ENCODE data around the gene ADH7.
"Not testable (repeated sequence)": the region's sequence is repeated elsewhere in the genome, so short reads cannot be mapped to it uniquely, and the experiment has no call there.

Gene ADH7

DNA sequence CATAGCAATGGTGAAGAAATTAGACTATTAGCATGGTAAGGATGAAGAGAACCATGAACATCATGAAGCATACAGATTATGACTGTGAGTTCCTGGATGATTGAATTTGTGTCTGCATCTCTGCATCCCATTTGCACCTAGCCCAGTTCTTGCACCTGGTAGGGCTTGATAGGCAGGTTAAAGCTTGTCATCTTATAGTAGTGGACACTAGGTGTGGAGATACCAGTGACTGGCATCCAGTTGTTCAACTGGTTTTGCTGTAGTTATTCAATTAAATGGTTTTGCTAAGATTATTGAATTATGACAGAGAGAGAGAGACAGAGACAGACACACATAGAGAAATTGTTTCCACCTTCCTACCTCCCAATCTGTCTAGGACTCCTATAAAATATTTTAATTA, 5.0 kb downstream of the ADH7 start:
- Histone ChIP-seq H3K4me3 (ENCODE audit: insufficient read depth, low read depth, low read length, poor library complexity, severe bottlenecking) (no peak overlapping the region), H3K27ac (ENCODE audit: insufficient read depth, low read length, poor library complexity, severe bottlenecking) (no peak overlapping the region), H3K27me3 (replicated peaks; ENCODE audit: control insufficient read depth, insufficient read depth, low read length, poor library complexity, severe bottlenecking) (no peaks in the 10 kb centered on the region), H3K36me3 (ENCODE audit: control insufficient read depth, insufficient read depth, low read length) (no peaks in the 10 kb centered on the region), H3K4me1 (ENCODE audit: control insufficient read depth, insufficient read depth, low read length, poor library complexity, severe bottlenecking) (no peaks in the 10 kb centered on the region), H3K9me3 (ENCODE audit: control insufficient read depth, low read length) (no peaks in the 10 kb centered on the region)
- DNase-seq = no peak

DNA sequence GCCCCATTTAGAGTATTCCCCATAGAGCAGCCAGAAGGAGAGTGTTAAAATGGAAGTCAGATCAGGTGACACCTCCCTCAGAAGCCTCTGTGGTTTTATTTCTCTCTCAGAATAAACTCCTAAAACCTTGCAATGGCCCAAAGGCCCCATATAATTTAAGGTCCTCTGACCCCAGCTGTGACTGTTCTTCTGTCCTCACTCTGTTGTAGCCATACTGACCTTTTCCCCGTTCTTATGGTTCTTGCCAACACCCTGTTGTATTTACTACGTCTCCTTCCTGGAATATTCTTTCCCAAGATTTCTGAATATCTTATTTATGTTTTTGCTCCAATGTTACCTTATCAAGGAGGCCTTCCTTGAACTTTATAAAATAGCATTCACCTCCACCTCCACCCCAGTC, 18.0 kb downstream of the ADH7 start:
- H3K4me3 ChIP-seq (ENCODE audit: insufficient read depth, low read depth, low read length, poor library complexity, severe bottlenecking) = no peak overlapping the region
- H3K4me1 ChIP-seq (ENCODE audit: control insufficient read depth, insufficient read depth, low read length, poor library complexity, severe bottlenecking) = no peaks in the 10 kb centered on the region
- H3K36me3 ChIP-seq (ENCODE audit: control insufficient read depth, insufficient read depth, low read length) = no peaks in the 10 kb centered on the region
- no peaks in the 10 kb centered on the region for H3K27me3 ChIP-seq (replicated peaks; ENCODE audit: control insufficient read depth, insufficient read depth, low read length, poor library complexity, severe bottlenecking)
- DNase-seq = no peak
- H3K9me3 ChIP-seq (ENCODE audit: control insufficient read depth, low read length) = no peaks in the 10 kb centered on the region
- no peak overlapping the region for H3K27ac ChIP-seq (ENCODE audit: insufficient read depth, low read length, poor library complexity, severe bottlenecking)

DNA sequence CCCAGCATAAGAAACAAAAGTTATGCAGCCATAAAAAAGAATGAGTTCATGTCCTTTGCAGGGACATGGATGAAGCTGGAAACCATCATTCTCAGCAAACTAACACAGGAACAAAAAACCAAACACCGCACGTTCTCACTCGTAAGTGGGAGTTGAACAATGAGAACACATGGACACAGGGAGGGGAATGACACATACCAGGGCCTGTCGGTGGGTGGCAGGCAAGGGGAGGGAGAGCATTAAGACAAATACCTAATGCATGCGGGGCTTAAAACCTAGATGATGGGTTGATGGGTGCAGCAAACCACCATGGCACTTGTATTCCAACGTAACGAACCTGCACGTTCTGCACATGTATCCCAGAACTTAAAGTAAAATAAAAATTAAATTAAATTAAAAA, 19.4 kb downstream of the ADH7 start:
- H3K27ac ChIP-seq (ENCODE audit: insufficient read depth, low read length, poor library complexity, severe bottlenecking); H3K27me3 ChIP-seq (replicated peaks; ENCODE audit: control insufficient read depth, insufficient read depth, low read length, poor library complexity, severe bottlenecking); H3K9me3 ChIP-seq (ENCODE audit: control insufficient read depth, low read length); H3K4me1 ChIP-seq (ENCODE audit: control insufficient read depth, insufficient read depth, low read length, poor library complexity, severe bottlenecking); H3K36me3 ChIP-seq (ENCODE audit: control insufficient read depth, insufficient read depth, low read length); H3K4me3 ChIP-seq (ENCODE audit: insufficient read depth, low read depth, low read length, poor library complexity, severe bottlenecking); DNase-seq: not testable (repeated sequence)

DNA sequence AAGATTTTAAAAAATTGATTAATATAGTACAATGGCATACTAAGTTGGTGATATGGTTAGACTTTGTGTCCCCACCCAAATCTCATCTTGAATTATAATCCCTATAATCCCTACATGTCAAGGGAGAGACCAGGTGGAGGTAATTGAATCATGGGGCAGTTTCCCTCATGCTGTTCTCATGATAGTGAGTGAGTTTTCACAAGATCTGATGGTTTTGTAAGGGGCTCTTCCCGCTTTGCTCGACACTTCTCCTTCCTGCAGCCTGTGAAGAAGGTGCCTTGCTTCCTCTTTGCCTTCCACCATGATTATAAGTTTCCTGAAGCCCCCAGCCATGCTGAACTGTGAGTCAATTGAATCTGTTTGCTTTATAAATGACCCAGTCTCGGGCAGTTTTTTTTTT, 20.2 kb downstream of the ADH7 start:
- DNase-seq; H3K36me3 ChIP-seq (ENCODE audit: control insufficient read depth, insufficient read depth, low read length); H3K27ac ChIP-seq (ENCODE audit: insufficient read depth, low read length, poor library complexity, severe bottlenecking); H3K4me1 ChIP-seq (ENCODE audit: control insufficient read depth, insufficient read depth, low read length, poor library complexity, severe bottlenecking); H3K27me3 ChIP-seq (replicated peaks; ENCODE audit: control insufficient read depth, insufficient read depth, low read length, poor library complexity, severe bottlenecking); H3K4me3 ChIP-seq (ENCODE audit: insufficient read depth, low read depth, low read length, poor library complexity, severe bottlenecking); H3K9me3 ChIP-seq (ENCODE audit: control insufficient read depth, low read length): not testable (repeated sequence)

DNA sequence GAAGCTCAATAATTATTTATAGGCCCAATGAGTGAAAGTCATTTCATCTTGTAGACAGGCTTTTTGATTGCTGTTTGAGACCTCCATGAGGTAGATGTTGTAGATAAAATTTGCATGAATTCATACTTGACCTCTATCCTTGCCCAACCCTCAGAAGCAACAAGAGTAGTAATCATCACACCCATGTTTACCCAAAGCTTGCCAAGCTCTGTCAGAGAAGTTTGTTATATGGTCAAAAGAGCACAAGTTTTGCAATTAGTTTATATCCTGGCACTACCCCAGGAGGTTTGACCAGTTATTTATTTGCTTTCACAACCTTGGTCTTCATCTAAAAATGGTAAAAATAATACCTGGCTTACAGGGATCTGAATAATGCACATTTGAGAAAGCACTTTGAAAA, 20.7 kb downstream of the ADH7 start:
- no peak overlapping the region for H3K27ac ChIP-seq (ENCODE audit: insufficient read depth, low read length, poor library complexity, severe bottlenecking)
- no peaks in the 10 kb centered on the region for H3K9me3 ChIP-seq (ENCODE audit: control insufficient read depth, low read length)
- DNase-seq = no peak
- H3K36me3 ChIP-seq (ENCODE audit: control insufficient read depth, insufficient read depth, low read length) = no peaks in the 10 kb centered on the region
- no peak overlapping the region for H3K4me3 ChIP-seq (ENCODE audit: insufficient read depth, low read depth, low read length, poor library complexity, severe bottlenecking)
- H3K27me3 ChIP-seq (replicated peaks; ENCODE audit: control insufficient read depth, insufficient read depth, low read length, poor library complexity, severe bottlenecking) = no peaks in the 10 kb centered on the region
- no peaks in the 10 kb centered on the region for H3K4me1 ChIP-seq (ENCODE audit: control insufficient read depth, insufficient read depth, low read length, poor library complexity, severe bottlenecking)

DNA sequence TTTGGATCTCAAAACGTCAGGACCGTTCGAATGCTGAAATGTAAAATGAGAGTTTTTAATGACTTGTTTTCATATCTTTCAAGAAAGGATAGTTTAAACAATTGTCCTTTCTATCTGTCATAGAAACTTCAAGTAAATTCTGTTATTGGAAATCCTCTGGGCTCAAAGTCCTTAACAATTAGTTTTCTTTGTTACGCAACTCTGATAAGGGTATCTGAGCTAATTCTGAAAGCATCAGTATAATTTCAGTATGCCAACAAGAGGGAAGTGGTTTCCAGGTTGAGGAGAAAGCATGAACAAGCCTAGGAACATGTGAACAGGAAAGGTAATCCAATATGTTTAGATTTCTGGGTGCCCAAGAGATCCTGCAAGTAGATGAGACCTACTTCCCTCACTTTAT, 22.0 kb downstream of the ADH7 start:
- no peaks in the 10 kb centered on the region for H3K36me3 ChIP-seq (ENCODE audit: control insufficient read depth, insufficient read depth, low read length)
- H3K27ac ChIP-seq (ENCODE audit: insufficient read depth, low read length, poor library complexity, severe bottlenecking) = no peak overlapping the region
- no peaks in the 10 kb centered on the region for H3K9me3 ChIP-seq (ENCODE audit: control insufficient read depth, low read length)
- no peaks in the 10 kb centered on the region for H3K27me3 ChIP-seq (replicated peaks; ENCODE audit: control insufficient read depth, insufficient read depth, low read length, poor library complexity, severe bottlenecking)
- H3K4me3 ChIP-seq (ENCODE audit: insufficient read depth, low read depth, low read length, poor library complexity, severe bottlenecking) = no peak overlapping the region
- H3K4me1 ChIP-seq (ENCODE audit: control insufficient read depth, insufficient read depth, low read length, poor library complexity, severe bottlenecking) = no peaks in the 10 kb centered on the region
- DNase-seq = no peak

DNA sequence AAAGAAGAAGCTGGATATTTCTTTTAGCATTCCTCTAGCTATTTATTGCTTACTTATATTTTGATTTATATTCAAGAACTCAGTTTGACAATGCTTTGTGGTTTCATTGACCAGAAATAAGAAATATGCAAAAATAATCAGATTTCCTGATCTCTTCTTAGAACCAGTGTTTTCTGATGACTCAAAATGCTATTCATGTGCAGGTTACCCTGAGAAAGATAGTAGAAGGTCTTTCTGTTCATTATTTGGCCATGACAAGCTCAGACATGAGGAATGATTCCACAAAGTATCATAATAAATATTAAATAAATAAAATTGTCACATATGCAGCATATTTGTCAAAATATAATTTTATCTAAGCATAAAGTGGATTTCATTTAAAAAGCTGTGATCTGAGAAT, 24.1 kb downstream of the ADH7 start:
- Histone ChIP-seq H3K9me3 (ENCODE audit: control insufficient read depth, low read length) (no peaks in the 10 kb centered on the region), H3K4me3 (ENCODE audit: insufficient read depth, low read depth, low read length, poor library complexity, severe bottlenecking) (no peak overlapping the region), H3K36me3 (ENCODE audit: control insufficient read depth, insufficient read depth, low read length) (no peaks in the 10 kb centered on the region), H3K27me3 (replicated peaks; ENCODE audit: control insufficient read depth, insufficient read depth, low read length, poor library complexity, severe bottlenecking) (no peaks in the 10 kb centered on the region), H3K27ac (ENCODE audit: insufficient read depth, low read length, poor library complexity, severe bottlenecking) (no peak overlapping the region), H3K4me1 (ENCODE audit: control insufficient read depth, insufficient read depth, low read length, poor library complexity, severe bottlenecking) (no peaks in the 10 kb centered on the region)
- DNase-seq = no peak

DNA sequence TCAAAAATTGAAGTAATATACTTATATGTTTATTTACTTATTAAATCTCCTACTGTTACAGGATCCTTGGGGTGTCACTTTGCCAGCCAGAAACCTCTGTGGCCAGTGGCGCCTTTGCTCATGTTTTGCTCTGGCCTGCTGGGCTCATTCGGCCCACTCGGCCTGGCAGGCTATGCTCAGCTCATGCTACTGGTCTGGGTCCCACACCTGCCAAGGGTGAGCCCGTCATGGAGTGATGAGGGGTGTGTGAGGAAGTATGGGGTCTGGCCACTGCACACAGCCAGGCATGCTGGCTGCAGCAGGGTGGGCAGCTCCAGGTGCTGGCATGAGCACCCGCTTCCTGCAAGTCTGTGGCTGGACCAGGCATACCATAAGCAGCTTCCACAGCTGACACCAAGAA, 25.1 kb downstream of the ADH7 start:
- H3K4me3 ChIP-seq (ENCODE audit: insufficient read depth, low read depth, low read length, poor library complexity, severe bottlenecking) = no peak overlapping the region
- DNase-seq = no peak
- H3K9me3 ChIP-seq (ENCODE audit: control insufficient read depth, low read length) = no peaks in the 10 kb centered on the region
- H3K36me3 ChIP-seq (ENCODE audit: control insufficient read depth, insufficient read depth, low read length) = no peaks in the 10 kb centered on the region
- no peaks in the 10 kb centered on the region for H3K4me1 ChIP-seq (ENCODE audit: control insufficient read depth, insufficient read depth, low read length, poor library complexity, severe bottlenecking)
- no peak overlapping the region for H3K27ac ChIP-seq (ENCODE audit: insufficient read depth, low read length, poor library complexity, severe bottlenecking)
- H3K27me3 ChIP-seq (replicated peaks; ENCODE audit: control insufficient read depth, insufficient read depth, low read length, poor library complexity, severe bottlenecking) = no peaks in the 10 kb centered on the region

DNA sequence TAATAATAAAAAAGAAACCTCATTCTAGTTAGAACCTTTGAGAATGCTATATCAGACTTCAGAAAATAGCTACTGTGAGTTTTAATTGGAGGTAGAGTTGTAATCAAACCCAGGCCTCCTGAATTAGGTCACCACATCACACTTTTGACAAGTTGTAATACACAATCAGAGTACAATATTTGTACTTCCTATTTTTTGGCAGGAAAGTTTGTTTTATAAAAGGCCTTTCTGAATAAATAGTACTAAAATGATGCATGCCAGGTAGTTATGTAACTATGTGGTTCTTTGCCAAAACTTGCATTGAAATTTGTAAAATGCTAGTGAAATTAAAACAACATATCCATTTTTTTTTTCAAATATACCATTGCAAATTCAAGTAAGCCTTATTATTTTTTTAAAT, 26.8 kb downstream of the ADH7 start:
- Histone ChIP-seq H3K4me1 (ENCODE audit: control insufficient read depth, insufficient read depth, low read length, poor library complexity, severe bottlenecking) (no peaks in the 10 kb centered on the region), H3K36me3 (ENCODE audit: control insufficient read depth, insufficient read depth, low read length) (no peaks in the 10 kb centered on the region), H3K27me3 (replicated peaks; ENCODE audit: control insufficient read depth, insufficient read depth, low read length, poor library complexity, severe bottlenecking) (no peaks in the 10 kb centered on the region), H3K4me3 (ENCODE audit: insufficient read depth, low read depth, low read length, poor library complexity, severe bottlenecking) (no peak overlapping the region), H3K27ac (ENCODE audit: insufficient read depth, low read length, poor library complexity, severe bottlenecking) (no peak overlapping the region), H3K9me3 (ENCODE audit: control insufficient read depth, low read length) (no peaks in the 10 kb centered on the region)
- DNase-seq = no peak

DNA sequence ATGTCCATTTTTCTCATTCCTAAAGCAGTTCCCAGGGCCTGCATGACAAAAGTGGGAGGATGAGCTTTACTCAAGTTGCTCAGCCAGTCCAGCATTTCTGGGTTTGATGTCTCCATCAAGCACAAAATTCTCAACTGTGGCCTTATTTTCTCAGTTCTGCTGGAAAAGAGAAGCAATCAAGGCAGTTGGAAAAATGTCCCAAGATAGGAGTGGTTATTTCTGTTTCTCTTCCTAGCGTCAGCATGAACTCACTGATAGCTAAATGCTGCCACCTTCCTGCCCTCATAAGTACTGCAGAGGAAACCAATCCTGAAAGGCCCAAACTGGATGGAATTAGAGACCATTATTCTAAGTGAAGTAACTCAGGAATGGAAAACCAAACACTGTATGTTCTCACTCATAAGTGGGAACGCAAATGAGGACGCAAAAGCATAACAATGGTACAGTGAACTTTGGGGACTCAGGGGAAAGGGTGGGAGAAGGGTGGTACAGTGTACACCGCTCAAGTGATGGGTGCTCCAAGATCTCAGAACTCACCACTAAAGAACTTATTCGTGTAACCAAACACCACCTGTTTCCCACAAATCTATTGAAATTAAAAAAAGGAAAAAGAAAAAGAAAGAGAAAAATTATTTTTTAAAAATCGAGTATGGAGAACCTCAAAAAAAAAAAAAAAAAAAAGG, 29.6 kb downstream of the ADH7 start:
- H3K27ac ChIP-seq (ENCODE audit: insufficient read depth, low read length, poor library complexity, severe bottlenecking) = no peak overlapping the region
- H3K36me3 ChIP-seq (ENCODE audit: control insufficient read depth, insufficient read depth, low read length) = no peaks in the 10 kb centered on the region
- H3K4me1 ChIP-seq (ENCODE audit: control insufficient read depth, insufficient read depth, low read length, poor library complexity, severe bottlenecking) = no peaks in the 10 kb centered on the region

More for the DNA sequence above, 29.6 kb downstream of the ADH7 start:
- Histone ChIP-seq H3K27me3 (replicated peaks; ENCODE audit: control insufficient read depth, insufficient read depth, low read length, poor library complexity, severe bottlenecking) (no peaks in the 10 kb centered on the region), H3K9me3 (ENCODE audit: control insufficient read depth, low read length) (no peaks in the 10 kb centered on the region), H3K4me3 (ENCODE audit: insufficient read depth, low read depth, low read length, poor library complexity, severe bottlenecking) (no peak overlapping the region)
- peak; percentile 3 to 35 (median 5) for DNase-seq

Data from effector memory CD4-positive, alpha-beta T cell (primary cell).